Measurements from ENCODE around the gene ZNF444. TPM values are rescaled to one million over a fixed set of nuclear protein-coding genes. Genes with fewer than 3 reads are reported as not detected.

ZNF444 gene
- total RNA-seq, 1 donor from 2014 or later, result 19.2 TPM

- Histone ChIP-seq H3K9me3 (replicated peaks) (no peaks in the 10 kb centered on the region), H3K27ac (replicated peaks) (no peak overlapping the region), H3K36me3 (peaks cover 25% of the 10 kb centered on the region), H3K4me3 (no peak overlapping the region), H3K27me3 (ENCODE audit: low read depth) (no peaks in the 10 kb centered on the region), H3K4me1 (peaks cover 26% of the 10 kb centered on the region)
- no peak for TF ChIP-seq CTCF (IDR thresholded peaks at IDR 0.05; ENCODE audit: borderline replicate concordance)
- intact Hi-C loops (cut with micrococcal nuclease), result no loop called here
- no peak for DNase-seq
These were observed 41.2 kb upstream of the ZNF444 start for GRCh38 chr19:56099638-56100539.

DNA sequence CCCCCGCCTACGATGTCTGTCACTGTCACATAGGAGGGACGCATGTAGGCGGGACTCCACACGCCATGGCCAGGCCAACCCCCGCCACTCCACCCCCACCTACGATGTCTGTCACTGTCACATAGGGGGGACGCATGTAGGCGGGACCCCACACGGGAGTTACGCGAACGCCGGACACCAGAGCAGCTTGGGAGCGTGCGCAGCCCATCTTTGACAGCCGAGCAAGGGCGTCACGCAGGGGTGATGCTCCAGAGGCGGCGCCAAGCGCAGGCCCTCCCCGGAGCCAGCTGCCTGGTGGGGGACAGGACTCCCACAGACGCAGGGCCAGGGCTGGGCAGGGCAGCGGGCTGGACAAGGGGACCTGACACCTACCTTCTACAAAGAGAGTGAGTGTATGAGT, 40.0 kb upstream of the ZNF444 start:
- H3K27me3 ChIP-seq (ENCODE audit: low read depth), result no peaks in the 10 kb centered on the region
- DNase-seq, result no peak
- H3K9me3 ChIP-seq (replicated peaks), result no peaks in the 10 kb centered on the region
- no peak overlapping the region for H3K27ac ChIP-seq (replicated peaks)
- H3K4me3 ChIP-seq, result no peak overlapping the region
- peaks cover 38% of the 10 kb centered on the region for H3K4me1 ChIP-seq
- intact Hi-C loops (cut with micrococcal nuclease), result no loop called here
- peaks cover 25% of the 10 kb centered on the region for H3K36me3 ChIP-seq
- TF ChIP-seq CTCF (IDR thresholded peaks at IDR 0.05; ENCODE audit: borderline replicate concordance), result no peak

- intact Hi-C loops (cut with micrococcal nuclease), result no loop called here
- H3K4me3 ChIP-seq, result no peak overlapping the region
- H3K4me1 ChIP-seq, result peaks cover 38% of the 10 kb centered on the region
- peaks cover 25% of the 10 kb centered on the region for H3K36me3 ChIP-seq
- no peak for TF ChIP-seq CTCF (IDR thresholded peaks at IDR 0.05; ENCODE audit: borderline replicate concordance)
- no peak overlapping the region for H3K27ac ChIP-seq (replicated peaks)
- H3K27me3 ChIP-seq (ENCODE audit: low read depth), result no peaks in the 10 kb centered on the region
- H3K9me3 ChIP-seq (replicated peaks), result no peaks in the 10 kb centered on the region
- DNase-seq, result no peak
These were observed 39.1 kb upstream of the ZNF444 start for GRCh38 chr19:56101746-56102535.

DNA sequence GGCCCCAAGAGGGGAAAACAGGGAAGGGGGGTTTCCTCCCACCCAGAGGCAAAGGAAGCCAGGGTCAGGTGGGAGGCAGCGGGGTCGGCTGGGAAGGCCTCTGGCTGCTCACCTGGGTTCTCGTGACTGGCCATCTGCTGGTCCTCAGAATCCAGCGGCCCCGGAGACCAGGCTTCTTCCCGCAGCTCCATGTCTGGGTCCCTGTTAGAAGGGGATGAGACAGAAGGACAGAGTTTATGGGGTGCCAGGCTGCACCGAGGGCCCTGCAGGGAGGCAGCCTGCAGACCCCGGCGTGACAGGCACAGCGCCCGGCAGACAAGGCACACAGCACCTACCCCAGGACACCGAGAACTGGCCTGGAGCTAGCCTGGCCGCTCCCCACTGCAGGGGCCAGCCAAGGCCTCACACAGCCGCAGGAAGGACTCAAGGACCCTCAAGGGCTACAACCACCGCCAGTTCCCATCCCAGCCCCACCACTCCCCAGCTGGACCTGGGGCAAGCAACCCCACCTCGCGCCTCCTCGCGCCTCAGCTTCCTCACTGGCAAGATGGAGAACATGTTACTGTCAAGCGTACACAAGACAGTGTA, 38.0 kb upstream of the ZNF444 start:
- Histone ChIP-seq H3K27me3 (ENCODE audit: low read depth) (no peaks in the 10 kb centered on the region), H3K36me3 (peaks cover 25% of the 10 kb centered on the region), H3K4me1 (peaks cover 38% of the 10 kb centered on the region), H3K4me3 (no peak overlapping the region), H3K27ac (replicated peaks) (no peak overlapping the region), H3K9me3 (replicated peaks) (no peaks in the 10 kb centered on the region)
- DNase-seq, result no peak
- no peak for TF ChIP-seq CTCF (IDR thresholded peaks at IDR 0.05; ENCODE audit: borderline replicate concordance)
- intact Hi-C loops (cut with micrococcal nuclease), result no loop called here

DNA sequence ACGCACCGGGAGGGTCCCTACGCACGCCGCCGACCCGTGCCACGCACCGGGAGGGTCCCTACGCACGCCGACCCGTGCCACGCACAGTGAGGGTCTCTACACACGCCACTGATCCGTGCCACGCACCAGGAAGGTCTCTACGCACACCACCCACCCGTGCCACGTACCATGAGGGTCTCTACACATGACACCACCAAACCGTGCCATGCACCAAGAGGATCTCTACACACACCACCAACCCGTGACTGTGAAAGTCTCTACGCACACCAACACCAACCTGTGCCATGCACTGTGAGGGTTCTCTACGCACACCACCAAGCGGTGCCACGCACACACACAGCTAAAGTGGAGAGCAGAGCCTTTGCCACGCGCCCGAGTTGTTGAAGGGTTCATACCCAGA, 36.7 kb upstream of the ZNF444 start:
- H3K27ac ChIP-seq (replicated peaks), result peak overlapping the region; percentile 71
- H3K27me3 ChIP-seq (ENCODE audit: low read depth), result no peaks in the 10 kb centered on the region
- no peak overlapping the region for H3K4me3 ChIP-seq
- H3K4me1 ChIP-seq, result peaks cover 50% of the 10 kb centered on the region
- intact Hi-C loops (cut with micrococcal nuclease), result no loop called here
- no peak for TF ChIP-seq CTCF (IDR thresholded peaks at IDR 0.05; ENCODE audit: borderline replicate concordance)
- DNase-seq, result no peak
- H3K9me3 ChIP-seq (replicated peaks), result no peaks in the 10 kb centered on the region
- H3K36me3 ChIP-seq, result peaks cover 25% of the 10 kb centered on the region
